A549 (cell line): ENCODE results near the gene FSTL4.

Experiments
- CBX2 ChIP-seq: fragments of 200-600 bp; sonication (generic); IDR thresholded peaks from 2 replicates; pipeline ENCODE4 v1.6.1; 2016; ENCODE audit warnings: low read depth, mild to moderate bottlenecking, borderline replicate concordance
- CTCF ChIP-seq: fragments of >200 bp; sonication (Bioruptor Twin); formaldehyde crosslinking; IDR thresholded peaks from 3 replicates; pipeline ENCODE4 v1.5.1; 2016
- EP300 ChIP-seq, 2 experiments: fragments of >200 bp; sonication (Bioruptor Twin); formaldehyde crosslinking; IDR thresholded peaks; 2 replicates in 1 of 2; 3 replicates in 1 of 2; pipeline ENCODE4 v1.6.1; 2016 to 2017
- JUN ChIP-seq, 2 experiments: fragments of >200 bp; sonication (Bioruptor Twin); formaldehyde crosslinking; IDR thresholded peaks; 2 replicates in 1 of 2; 3 replicates in 1 of 2; pipeline ENCODE4 v1.6.1; 2016 to 2017
- JUNB ChIP-seq: fragments of >200 bp; sonication (Bioruptor Twin); formaldehyde crosslinking; IDR thresholded peaks from 2 replicates; pipeline ENCODE4 v1.6.1; 2016
- PBX3 ChIP-seq: IDR thresholded peaks from 2 replicates; pipeline ENCODE4 v1.6.1; 2012
- POLR2A ChIP-seq: IDR thresholded peaks from 2 replicates; pipeline ENCODE4 v1.6.1; 2012; ENCODE audit warnings: mild to moderate bottlenecking, low read length
- RAD21 ChIP-seq, 2 experiments: fragments of >200 bp in 1 of 2; sonication (Bioruptor Twin) in 1 of 2; formaldehyde crosslinking in 1 of 2; IDR thresholded peaks in 1 of 2; conservative IDR thresholded peaks in 1 of 2; 2 replicates in 1 of 2; 3 replicates in 1 of 2; pipeline ENCODE4 v1.6.1; 2012 to 2018; ENCODE audit warnings: inconsistent platforms in 1 of 2
- REST ChIP-seq: fragments of 200-600 bp; sonication (generic); IDR thresholded peaks from 2 replicates; pipeline ENCODE4 v1.6.1; 2016; ENCODE audit warnings: antibody characterized with exemption, mild to moderate bottlenecking, moderate library complexity

GRCh38 chr5:133399247-133399891 lies 213.0 kb downstream of the FSTL4 start:
- TF ChIP-seq POLR2A (no peak), CTCF (no peak), CBX2 (no peak), EP300 (IDR thresholded peaks at IDR 0.05) (no peak), JUNB (no peak), PBX3 (no peak), REST (no peak), JUN (IDR thresholded peaks at IDR 0.05) (no peak), RAD21 (conservative IDR thresholded peaks at IDR 0.05 in 1 of 2, IDR thresholded peaks at IDR 0.05 in 1 of 2) (no peak)
